Osteocyte (in vitro differentiated cells): Measurements from ENCODE around the gene ETAA1. TPM values are rescaled to one million over a fixed set of nuclear protein-coding genes. Genes with fewer than 3 reads are reported as not detected.

Experiments
- DNase-seq: peaks from one replicate; pipeline ENCODE4 v3.0.0; 2021; ENCODE audit warnings: mixed read lengths; ENCODE audit not compliant: unreplicated experiment; ENCODE audit errors: extremely low spot score
- H3K27ac Mint-ChIP-seq: one replicate; pipeline ENCODE4 v1.8.0; 2021; ENCODE audit warnings: mild to moderate bottlenecking, mixed read lengths; ENCODE audit not compliant: unreplicated experiment
- H3K27me3 Mint-ChIP-seq: one replicate; pipeline ENCODE4 v1.8.0; 2021; ENCODE audit warnings: mixed read lengths; ENCODE audit not compliant: unreplicated experiment
- H3K36me3 Mint-ChIP-seq: one replicate; pipeline ENCODE4 v1.8.0; 2021; ENCODE audit warnings: mixed read lengths; ENCODE audit not compliant: unreplicated experiment
- H3K4me1 Mint-ChIP-seq: one replicate; pipeline ENCODE4 v1.8.0; 2021; ENCODE audit warnings: mixed read lengths; ENCODE audit not compliant: unreplicated experiment
- H3K4me3 Mint-ChIP-seq: one replicate; pipeline ENCODE4 v1.8.0; 2021; ENCODE audit warnings: mild to moderate bottlenecking, moderate library complexity, mixed read lengths; ENCODE audit not compliant: unreplicated experiment
- H3K9me3 Mint-ChIP-seq: one replicate; pipeline ENCODE4 v1.8.0; 2021; ENCODE audit warnings: mixed read lengths; ENCODE audit not compliant: unreplicated experiment
- total RNA-seq: library from RNA; stranded (reverse); gene quantifications from 2 replicates; pipeline ENCODE4 v1.2.1, GENCODE V29; 2021
- TF ChIP-seq, protein P1 (sequence below): fragments of 200-600 bp; sonication (generic); IDR thresholded peaks from 2 replicates; pipeline ENCODE4 v1.5.0; 2021; ENCODE audit warnings: antibody characterized with exemption, mild to moderate bottlenecking, moderate library complexity

Gene ETAA1
- total RNA-seq, 1 donor from 2014 or later = 16.2 TPM

DNA sequence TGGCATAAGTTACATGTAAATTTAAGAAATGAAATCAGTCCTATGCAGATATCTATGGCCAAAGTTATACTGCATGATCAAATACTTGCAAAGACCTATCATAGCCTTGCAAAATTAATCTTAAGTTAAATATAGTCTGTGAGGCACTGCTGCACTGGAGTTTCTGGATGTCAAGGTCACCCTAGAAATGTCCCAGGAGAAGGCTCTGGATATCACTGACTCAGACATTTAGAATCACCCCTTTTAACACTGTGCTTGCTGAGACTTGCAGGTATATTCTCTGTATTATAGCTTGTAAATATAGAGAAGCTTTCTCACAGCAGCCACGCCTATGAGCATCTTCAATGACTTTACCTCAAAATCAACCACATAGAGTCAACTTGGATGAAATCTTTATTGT is 51.5 kb downstream of the ETAA1 start:
- TF ChIP-seq, protein P1, sequence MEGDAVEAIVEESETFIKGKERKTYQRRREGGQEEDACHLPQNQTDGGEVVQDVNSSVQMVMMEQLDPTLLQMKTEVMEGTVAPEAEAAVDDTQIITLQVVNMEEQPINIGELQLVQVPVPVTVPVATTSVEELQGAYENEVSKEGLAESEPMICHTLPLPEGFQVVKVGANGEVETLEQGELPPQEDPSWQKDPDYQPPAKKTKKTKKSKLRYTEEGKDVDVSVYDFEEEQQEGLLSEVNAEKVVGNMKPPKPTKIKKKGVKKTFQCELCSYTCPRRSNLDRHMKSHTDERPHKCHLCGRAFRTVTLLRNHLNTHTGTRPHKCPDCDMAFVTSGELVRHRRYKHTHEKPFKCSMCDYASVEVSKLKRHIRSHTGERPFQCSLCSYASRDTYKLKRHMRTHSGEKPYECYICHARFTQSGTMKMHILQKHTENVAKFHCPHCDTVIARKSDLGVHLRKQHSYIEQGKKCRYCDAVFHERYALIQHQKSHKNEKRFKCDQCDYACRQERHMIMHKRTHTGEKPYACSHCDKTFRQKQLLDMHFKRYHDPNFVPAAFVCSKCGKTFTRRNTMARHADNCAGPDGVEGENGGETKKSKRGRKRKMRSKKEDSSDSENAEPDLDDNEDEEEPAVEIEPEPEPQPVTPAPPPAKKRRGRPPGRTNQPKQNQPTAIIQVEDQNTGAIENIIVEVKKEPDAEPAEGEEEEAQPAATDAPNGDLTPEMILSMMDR = no peak
- Mint-ChIP-seq H3K27me3 (no peaks in the 10 kb centered on the region), H3K4me3 (no peak overlapping the region), H3K27ac (no peak overlapping the region), H3K4me1 (peaks cover 25% of the 10 kb centered on the region), H3K9me3 (peaks cover 8% of the 10 kb centered on the region), H3K36me3 (no peaks in the 10 kb centered on the region)
- no peak for DNase-seq

DNA sequence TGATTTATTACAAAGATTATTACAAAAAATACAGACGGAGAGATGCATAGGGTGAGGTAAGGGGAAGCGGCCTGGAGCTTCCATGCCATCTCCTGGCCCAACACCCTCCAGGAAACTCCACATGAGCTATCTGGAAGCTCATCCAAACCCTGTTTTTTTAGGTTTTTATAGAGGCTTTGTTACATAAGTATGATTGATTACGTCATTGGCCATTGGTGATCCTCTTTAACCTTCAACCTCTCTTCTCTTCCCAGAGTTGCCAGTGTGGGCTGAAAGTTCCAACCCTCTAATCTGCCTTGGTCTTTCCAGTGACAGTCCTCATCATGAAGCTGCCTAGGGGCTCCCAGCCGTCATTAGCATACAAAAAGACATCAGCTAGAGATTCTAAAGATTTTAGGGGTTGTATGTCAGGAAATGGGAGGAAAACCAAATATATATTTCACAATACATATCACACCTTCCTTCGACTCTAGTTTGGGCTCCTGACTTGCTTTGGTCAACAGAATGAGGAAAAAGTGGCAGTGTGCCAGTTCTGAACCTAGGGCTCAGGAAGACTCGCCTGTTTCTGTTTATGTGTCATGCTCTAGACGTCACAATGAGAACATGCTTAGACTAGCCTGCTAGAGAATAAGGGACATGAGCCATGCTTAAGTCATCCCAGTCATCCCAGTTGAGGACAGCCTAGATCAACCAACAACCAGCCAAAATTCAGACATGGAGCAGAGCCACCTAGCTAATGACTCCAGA is 54.1 kb downstream of the ETAA1 start:
- peaks cover 13% of the 10 kb centered on the region for H3K4me1 Mint-ChIP-seq
- no peak overlapping the region for H3K4me3 Mint-ChIP-seq
- no peak for DNase-seq
- no peaks in the 10 kb centered on the region for H3K27me3 Mint-ChIP-seq
- TF ChIP-seq, protein P1 = no peak
- no peak overlapping the region for H3K27ac Mint-ChIP-seq
- no peaks in the 10 kb centered on the region for H3K36me3 Mint-ChIP-seq
- H3K9me3 Mint-ChIP-seq = peaks cover 5% of the 10 kb centered on the region

DNA sequence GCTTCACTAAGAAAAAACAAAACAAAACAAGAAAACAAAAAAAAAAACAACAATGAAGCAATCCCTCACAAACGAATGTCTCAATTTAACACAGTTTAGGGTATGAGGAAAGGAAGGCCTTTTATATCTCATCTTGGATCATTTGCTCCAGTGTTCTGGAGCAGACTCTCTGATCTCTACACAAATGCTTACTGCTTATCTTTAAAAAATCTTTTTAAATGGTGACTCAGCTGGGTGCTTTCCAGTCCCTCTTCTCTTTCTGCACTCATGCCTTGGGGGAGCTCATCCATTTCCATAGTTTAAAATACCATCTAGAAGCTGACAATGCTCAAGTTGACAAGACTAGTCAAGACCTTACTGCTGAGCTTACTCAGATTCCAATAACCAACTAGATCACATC is 56.2 kb downstream of the ETAA1 start:
- Mint-ChIP-seq H3K4me1 (no peaks in the 10 kb centered on the region), H3K36me3 (no peaks in the 10 kb centered on the region), H3K27me3 (no peaks in the 10 kb centered on the region), H3K9me3 (peaks cover 5% of the 10 kb centered on the region), H3K27ac (no peak overlapping the region), H3K4me3 (no peak overlapping the region)
- no peak for DNase-seq
- TF ChIP-seq, protein P1 = no peak

DNA sequence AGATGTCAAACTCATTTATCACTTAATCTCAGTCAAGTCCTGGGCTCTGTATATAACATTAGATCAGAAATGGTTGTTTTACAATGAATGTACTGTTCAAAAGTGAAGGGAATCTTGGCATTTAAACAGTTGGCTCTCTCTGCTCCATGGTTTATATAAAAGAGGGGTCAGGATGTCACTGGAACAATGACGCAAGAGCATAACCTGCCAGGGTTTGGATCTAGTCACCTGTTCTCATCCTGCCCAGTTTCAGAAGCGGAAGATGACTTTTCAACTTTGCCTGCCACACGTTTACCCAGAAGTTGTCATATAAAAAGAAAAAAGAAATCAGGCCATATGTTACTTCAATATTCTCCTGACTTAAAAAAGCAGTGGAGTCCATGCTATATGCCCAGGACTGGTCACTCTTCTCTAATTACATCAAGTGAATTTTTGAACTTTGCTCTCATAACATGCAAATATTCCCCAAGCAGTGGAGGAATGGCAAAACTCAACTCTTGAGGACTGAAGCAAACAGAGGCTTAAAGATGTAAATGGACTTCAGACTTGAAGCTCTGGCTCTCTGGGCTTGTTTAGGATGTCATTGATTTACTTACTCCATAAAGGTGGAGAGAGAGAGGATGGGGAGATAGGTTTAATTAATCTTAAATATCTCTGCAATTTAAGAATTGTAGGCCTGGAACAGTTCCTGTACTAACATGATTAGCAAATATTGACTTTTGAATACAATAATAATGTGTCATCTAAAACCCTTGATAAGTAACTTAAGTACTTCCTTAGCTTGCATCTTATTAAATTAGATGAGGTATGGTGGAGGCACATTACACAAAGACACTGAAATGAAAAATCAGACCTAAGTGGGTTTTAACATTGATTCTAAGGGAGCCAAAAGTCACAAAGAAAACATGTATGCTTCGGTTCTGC is 58.3 kb downstream of the ETAA1 start:
- DNase-seq = no peak
- H3K4me1 Mint-ChIP-seq = no peaks in the 10 kb centered on the region
- H3K36me3 Mint-ChIP-seq = no peaks in the 10 kb centered on the region
- H3K9me3 Mint-ChIP-seq = peaks cover 5% of the 10 kb centered on the region
- H3K27me3 Mint-ChIP-seq = no peaks in the 10 kb centered on the region
- H3K4me3 Mint-ChIP-seq = no peak overlapping the region
- no peak overlapping the region for H3K27ac Mint-ChIP-seq
- TF ChIP-seq, protein P1 = no peak

DNA sequence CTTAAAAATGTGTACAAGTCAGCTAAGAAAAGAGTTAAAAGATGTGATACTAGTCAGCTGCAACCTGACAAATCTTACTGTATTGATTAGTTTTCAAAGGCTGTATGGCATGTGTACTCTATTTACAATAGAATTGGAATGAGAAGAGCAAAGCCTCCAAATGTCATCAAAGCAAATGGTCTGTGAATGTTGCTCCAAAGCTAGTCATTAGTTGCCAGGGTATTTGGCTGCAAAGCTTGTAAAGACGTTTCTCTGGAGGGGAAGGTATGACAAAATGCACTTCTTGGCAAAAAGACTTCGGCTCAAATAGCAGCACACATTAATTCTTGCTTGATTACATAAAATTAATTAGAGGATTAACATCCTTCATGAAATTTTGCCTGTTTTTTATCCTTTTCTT is 59.3 kb downstream of the ETAA1 start:
- Mint-ChIP-seq H3K9me3 (peaks cover 5% of the 10 kb centered on the region), H3K36me3 (no peaks in the 10 kb centered on the region), H3K4me1 (no peaks in the 10 kb centered on the region), H3K27me3 (no peaks in the 10 kb centered on the region), H3K27ac (no peak overlapping the region), H3K4me3 (no peak overlapping the region)
- DNase-seq = no peak
- TF ChIP-seq, protein P1 = no peak
